MCF 10A (cell line): ENCODE data around the gene FAM181A. TPM values are rescaled to one million over a fixed set of nuclear protein-coding genes. Genes with fewer than 3 reads are reported as not detected.

Experiments used
- BruUV-seq: library from RNA; stranded (reverse); fragments of 400-500 nt; replicated peaks from 2 replicates; lab custom pipeline; 2021; lab: Mats Ljungman, UMichigan
- CTCF ChIA-PET: fragments of 300-600 bp; sonication (Branson Sonifier 250); formaldehyde crosslinking; extraction: SDS; loops from one replicate; lab custom pipeline; 2021; ENCODE audit warnings: antibody characterized with exemption, inconsistent platforms; lab: Yijun Ruan, JAX
- POLR2A ChIA-PET: fragments of 300-600, 350-650 bp; sonication (Branson Sonifier 250); formaldehyde crosslinking; extraction: SDS; loops from one replicate; lab custom pipeline; 2020; ENCODE audit warnings: antibody characterized with exemption, inconsistent platforms; lab: Yijun Ruan, JAX
- DNase-seq: peaks from one replicate; pipeline ENCODE4 v3.0.0-alpha.2; 2018; ENCODE audit not compliant: unreplicated experiment
- H3K27ac Mint-ChIP-seq: one replicate; pipeline ENCODE4 v1.8.0; 2022; ENCODE audit warnings: mild to moderate bottlenecking, low read depth, mixed read lengths; ENCODE audit not compliant: unreplicated experiment
- H3K27me3 Mint-ChIP-seq: one replicate; pipeline ENCODE4 v1.8.0; 2022; ENCODE audit warnings: mixed read lengths; ENCODE audit not compliant: insufficient read depth, unreplicated experiment
- H3K36me3 Mint-ChIP-seq: one replicate; pipeline ENCODE4 v1.8.0; 2022; ENCODE audit warnings: mild to moderate bottlenecking, moderate library complexity, mixed read lengths; ENCODE audit not compliant: insufficient read depth, unreplicated experiment
- H3K4me1 Mint-ChIP-seq: one replicate; pipeline ENCODE4 v1.8.0; 2022; ENCODE audit warnings: mixed read lengths; ENCODE audit not compliant: insufficient read depth, unreplicated experiment
- H3K4me3 Mint-ChIP-seq: one replicate; pipeline ENCODE4 v1.8.0; 2022; ENCODE audit warnings: mild to moderate bottlenecking, moderate library complexity, mixed read lengths; ENCODE audit not compliant: unreplicated experiment
- H3K9me3 Mint-ChIP-seq: one replicate; pipeline ENCODE4 v1.8.0; 2022; ENCODE audit warnings: mixed read lengths; ENCODE audit not compliant: unreplicated experiment
- CTCF ChIP-seq: fragments of 200-600 bp; IDR thresholded peaks from one replicate; pipeline ENCODE4 v1.8.0; 2022; ENCODE audit warnings: antibody characterized with exemption, mild to moderate bottlenecking; ENCODE audit not compliant: unreplicated experiment
- intact Hi-C: fragments of 100-400 bp; cut with micrococcal nuclease; formaldehyde crosslinking; loops from 2 replicates; pipeline ENCODE4 v1.14.1; 2022
- total RNA-seq: library from RNA; stranded (reverse); gene quantifications from 2 replicates; pipeline ENCODE4 v1.2.3, GENCODE V29; 2022

The FAM181A gene
- total RNA-seq, 1 experiment from 2014 or later, result not detected

- H3K9me3 Mint-ChIP-seq, result no peaks in the 10 kb centered on the region
- intact Hi-C loops, result loop anchor here (5.0 kb wide), 1 partner anchor 194 kb away; no protein-coding TSS in a partner anchor
- H3K4me3 Mint-ChIP-seq, result no peak overlapping the region
- peaks cover 23% of the 10 kb centered on the region for H3K4me1 Mint-ChIP-seq
- ChIA-PET POLR2A (no interaction called here), CTCF (interaction anchor here (0.6 kb wide), 1 partner anchor 105 kb away, joined by 4 read pairs; no protein-coding TSS in a partner anchor)
- no TSS peak for BruUV-seq
- H3K36me3 Mint-ChIP-seq, result no peaks in the 10 kb centered on the region
- no peak for DNase-seq
- no peak for TF ChIP-seq CTCF
- no peaks in the 10 kb centered on the region for H3K27me3 Mint-ChIP-seq
- H3K27ac Mint-ChIP-seq, result no peak overlapping the region
Observed at GRCh38 chr14:93943052-93943451, 15.9 kb downstream of the FAM181A start.

- Mint-ChIP-seq H3K4me3 (no peak overlapping the region), H3K36me3 (no peaks in the 10 kb centered on the region), H3K27me3 (no peaks in the 10 kb centered on the region), H3K27ac (no peak overlapping the region), H3K9me3 (no peaks in the 10 kb centered on the region), H3K4me1 (peaks cover 23% of the 10 kb centered on the region)
- ChIA-PET CTCF (interaction anchor here (0.6 kb wide), 1 partner anchor 404 kb away, joined by 6 read pairs; no protein-coding TSS in a partner anchor), POLR2A (no interaction called here)
- TF ChIP-seq CTCF, result no peak
- intact Hi-C loops, result loop anchor here (5.0 kb wide), 1 partner anchor 193 kb away; no protein-coding TSS in a partner anchor
- BruUV-seq, result no TSS peak
- DNase-seq, result no peak
Observed at GRCh38 chr14:93943930-93944329, 16.8 kb downstream of the FAM181A start.

GRCh38 chr14:93944348-93945069 is 17.4 kb downstream of the FAM181A start:
- CTCF ChIA-PET, result interaction anchor here (1.0 kb wide), 1 partner anchor 8 kb away, joined by 3 read pairs; no protein-coding TSS in a partner anchor
- Mint-ChIP-seq H3K27ac (no peak overlapping the region), H3K27me3 (no peaks in the 10 kb centered on the region), H3K36me3 (no peaks in the 10 kb centered on the region), H3K9me3 (no peaks in the 10 kb centered on the region), H3K4me3 (no peak overlapping the region), H3K4me1 (peaks cover 23% of the 10 kb centered on the region)
- intact Hi-C loops, result loop anchor here (5.0 kb wide), 1 partner anchor 193 kb away; no protein-coding TSS in a partner anchor
- no peak for DNase-seq
- POLR2A ChIA-PET, result no interaction called here
- no TSS peak for BruUV-seq
- TF ChIP-seq CTCF, result no peak

GRCh38 chr14:93945070-93945399 is 17.9 kb downstream of the FAM181A start:
- ChIA-PET POLR2A (no interaction called here), CTCF (interaction anchor here (0.6 to 1.0 kb wide), 2 partner anchors 8 to 283 kb away, joined by 3 to 4 read pairs; no protein-coding TSS in a partner anchor)
- Mint-ChIP-seq H3K4me3 (no peak overlapping the region), H3K27me3 (no peaks in the 10 kb centered on the region), H3K4me1 (peaks cover 23% of the 10 kb centered on the region), H3K9me3 (no peaks in the 10 kb centered on the region), H3K36me3 (no peaks in the 10 kb centered on the region), H3K27ac (no peak overlapping the region)
- no peak for DNase-seq
- no TSS peak for BruUV-seq
- TF ChIP-seq CTCF, result no peak
- intact Hi-C loops, result no loop called here
